ENCODE measurements around the gene PTGER2.

Gene PTGER2

DNA sequence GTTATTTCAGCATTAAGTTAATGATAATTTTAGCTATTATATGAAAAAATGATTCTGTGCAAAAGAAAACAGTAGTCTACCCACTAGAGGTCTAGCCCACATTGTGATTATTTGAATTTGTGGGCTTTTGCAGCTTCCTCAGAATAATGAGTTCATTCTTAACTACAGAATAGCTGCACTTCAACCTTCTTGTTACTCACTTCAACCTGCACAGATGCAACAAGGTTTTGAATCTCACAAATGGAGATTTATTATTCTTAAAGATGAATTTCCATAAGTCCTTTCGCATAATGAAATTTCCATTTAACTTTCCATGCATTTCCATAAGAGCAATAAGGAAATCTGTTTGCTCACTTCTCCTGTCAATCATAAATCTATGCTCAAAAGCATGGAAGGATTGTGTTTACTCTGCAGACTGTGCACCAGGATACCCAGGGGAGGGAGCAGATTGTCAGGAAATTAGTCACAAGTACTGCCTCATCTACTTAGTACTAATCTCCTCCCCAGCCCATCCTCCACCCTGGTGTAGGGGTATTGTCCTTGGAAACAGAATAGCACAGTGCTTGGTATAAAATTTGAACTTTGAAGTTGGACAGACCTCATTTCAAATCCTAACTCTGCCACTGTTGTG lies 24.1 kb downstream of the PTGER2 start:
- H3K4me3 ChIP-seq (ENCODE audit: low read depth, low read length, poor library complexity, severe bottlenecking): no peak overlapping the region
- H3K79me2 ChIP-seq (ENCODE audit: insufficient read depth, low read length): no peaks in the 10 kb centered on the region
- no peaks in the 10 kb centered on the region for H3K27me3 ChIP-seq (ENCODE audit: insufficient read depth, low read length)
- no peaks in the 10 kb centered on the region for H3F3A ChIP-seq (ENCODE audit: insufficient read depth, low read length)
- no peak overlapping the region for H3K27ac ChIP-seq (ENCODE audit: low read depth, low read length, poor library complexity, severe bottlenecking)
- no peaks in the 10 kb centered on the region for H3K9me3 ChIP-seq (ENCODE audit: low read length)
- H3K36me3 ChIP-seq (ENCODE audit: insufficient read depth, low read length): no peaks in the 10 kb centered on the region
- H3K9ac ChIP-seq (ENCODE audit: low read length): no peak overlapping the region
- TF ChIP-seq, protein P1, sequence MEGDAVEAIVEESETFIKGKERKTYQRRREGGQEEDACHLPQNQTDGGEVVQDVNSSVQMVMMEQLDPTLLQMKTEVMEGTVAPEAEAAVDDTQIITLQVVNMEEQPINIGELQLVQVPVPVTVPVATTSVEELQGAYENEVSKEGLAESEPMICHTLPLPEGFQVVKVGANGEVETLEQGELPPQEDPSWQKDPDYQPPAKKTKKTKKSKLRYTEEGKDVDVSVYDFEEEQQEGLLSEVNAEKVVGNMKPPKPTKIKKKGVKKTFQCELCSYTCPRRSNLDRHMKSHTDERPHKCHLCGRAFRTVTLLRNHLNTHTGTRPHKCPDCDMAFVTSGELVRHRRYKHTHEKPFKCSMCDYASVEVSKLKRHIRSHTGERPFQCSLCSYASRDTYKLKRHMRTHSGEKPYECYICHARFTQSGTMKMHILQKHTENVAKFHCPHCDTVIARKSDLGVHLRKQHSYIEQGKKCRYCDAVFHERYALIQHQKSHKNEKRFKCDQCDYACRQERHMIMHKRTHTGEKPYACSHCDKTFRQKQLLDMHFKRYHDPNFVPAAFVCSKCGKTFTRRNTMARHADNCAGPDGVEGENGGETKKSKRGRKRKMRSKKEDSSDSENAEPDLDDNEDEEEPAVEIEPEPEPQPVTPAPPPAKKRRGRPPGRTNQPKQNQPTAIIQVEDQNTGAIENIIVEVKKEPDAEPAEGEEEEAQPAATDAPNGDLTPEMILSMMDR (IDR thresholded peaks at IDR 0.05; ENCODE audit: low read length): no peak
- no peak for TF ChIP-seq EZH2 (IDR thresholded peaks at IDR 0.05; ENCODE audit: borderline replicate concordance, low read length)
- H4K20me1 ChIP-seq (ENCODE audit: insufficient read depth, low read length): no peaks in the 10 kb centered on the region
- no peak overlapping the region for H3K4me2 ChIP-seq (ENCODE audit: low read length)
- no peaks in the 10 kb centered on the region for H3K9me2 ChIP-seq (ENCODE audit: low read depth, low read length)
- H3K4me1 ChIP-seq (ENCODE audit: insufficient read depth, low read length, severe bottlenecking): no peaks in the 10 kb centered on the region
- H2AFZ ChIP-seq (ENCODE audit: low read length): no peak overlapping the region

DNA sequence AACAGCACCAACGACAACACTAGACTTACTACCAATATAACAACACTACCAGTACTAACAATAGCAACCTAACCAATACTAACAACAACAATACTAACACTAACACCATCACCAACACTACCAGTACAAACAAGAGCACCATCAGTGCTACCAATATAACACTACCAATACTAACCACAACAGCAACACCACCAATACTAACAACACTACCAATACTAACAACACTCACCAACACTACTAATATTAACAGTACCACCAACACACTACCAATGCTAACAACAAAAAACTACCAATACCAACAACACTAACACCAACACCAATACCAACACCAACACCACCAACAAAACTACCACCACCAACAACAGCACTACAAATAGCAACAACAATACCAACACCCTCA lies 25.1 kb downstream of the PTGER2 start:
- no peaks in the 10 kb centered on the region for H3K9me2 ChIP-seq (ENCODE audit: low read depth, low read length)
- no peak overlapping the region for H3K27ac ChIP-seq (ENCODE audit: low read depth, low read length, poor library complexity, severe bottlenecking)
- H3K27me3 ChIP-seq (ENCODE audit: insufficient read depth, low read length): no peaks in the 10 kb centered on the region
- no peak overlapping the region for H2AFZ ChIP-seq (ENCODE audit: low read length)
- no peaks in the 10 kb centered on the region for H3K36me3 ChIP-seq (ENCODE audit: insufficient read depth, low read length)
- no peak overlapping the region for H3K4me3 ChIP-seq (ENCODE audit: low read depth, low read length, poor library complexity, severe bottlenecking)
- no peaks in the 10 kb centered on the region for H3F3A ChIP-seq (ENCODE audit: insufficient read depth, low read length)
- H3K9me3 ChIP-seq (ENCODE audit: low read length): no peaks in the 10 kb centered on the region
- TF ChIP-seq EZH2 (IDR thresholded peaks at IDR 0.05; ENCODE audit: borderline replicate concordance, low read length): no peak
- TF ChIP-seq, protein P1 (IDR thresholded peaks at IDR 0.05; ENCODE audit: low read length): no peak
- H4K20me1 ChIP-seq (ENCODE audit: insufficient read depth, low read length): no peaks in the 10 kb centered on the region
- no peak overlapping the region for H3K4me2 ChIP-seq (ENCODE audit: low read length)
- H3K4me1 ChIP-seq (ENCODE audit: insufficient read depth, low read length, severe bottlenecking): no peaks in the 10 kb centered on the region
- no peak overlapping the region for H3K9ac ChIP-seq (ENCODE audit: low read length)
- H3K79me2 ChIP-seq (ENCODE audit: insufficient read depth, low read length): no peaks in the 10 kb centered on the region

DNA sequence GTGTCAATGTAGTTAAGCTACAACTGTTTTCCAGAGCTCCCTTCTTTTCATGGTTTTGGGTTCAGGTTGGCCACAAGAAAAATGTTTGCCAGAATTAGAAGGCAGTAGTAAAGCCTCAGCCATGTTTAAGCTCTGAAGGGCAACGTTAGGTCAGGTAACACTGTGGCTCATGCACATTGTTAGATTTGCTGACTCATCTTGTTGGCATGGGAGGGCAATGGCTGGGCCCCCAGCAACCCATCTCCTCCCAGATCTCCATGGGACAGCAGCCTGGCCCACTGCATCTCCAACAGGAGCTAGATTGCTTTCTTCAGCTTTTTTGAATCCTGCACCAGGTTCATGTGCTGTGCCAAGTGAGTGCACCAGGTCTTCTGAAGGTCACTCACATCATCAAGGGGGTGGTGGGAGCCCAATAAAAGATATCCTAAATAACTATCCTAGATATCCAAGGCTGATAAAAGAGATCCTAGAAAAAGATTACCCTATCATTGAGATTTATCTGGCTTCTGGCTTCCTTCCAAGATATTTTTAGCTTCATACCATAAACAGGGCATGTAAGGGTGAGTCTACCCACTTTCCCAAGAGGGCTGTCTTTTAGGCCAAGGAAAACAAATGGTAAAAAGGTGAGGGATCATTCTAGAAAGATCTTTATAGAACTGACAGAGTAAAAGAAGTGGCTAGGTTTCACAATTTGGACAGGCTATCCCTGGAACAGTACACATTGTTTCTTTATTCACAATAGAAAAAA lies 28.9 kb downstream of the PTGER2 start:
- Histone ChIP-seq H3F3A (ENCODE audit: insufficient read depth, low read length) (no peaks in the 10 kb centered on the region), H3K4me2 (ENCODE audit: low read length) (no peak overlapping the region), H3K9me2 (ENCODE audit: low read depth, low read length) (no peaks in the 10 kb centered on the region), H3K4me3 (ENCODE audit: low read depth, low read length, poor library complexity, severe bottlenecking) (no peak overlapping the region), H2AFZ (ENCODE audit: low read length) (no peak overlapping the region), H3K36me3 (ENCODE audit: insufficient read depth, low read length) (no peaks in the 10 kb centered on the region), H3K79me2 (ENCODE audit: insufficient read depth, low read length) (no peaks in the 10 kb centered on the region), H4K20me1 (ENCODE audit: insufficient read depth, low read length) (no peaks in the 10 kb centered on the region), H3K27ac (ENCODE audit: low read depth, low read length, poor library complexity, severe bottlenecking) (no peak overlapping the region), H3K27me3 (ENCODE audit: insufficient read depth, low read length) (no peaks in the 10 kb centered on the region), H3K9ac (ENCODE audit: low read length) (no peak overlapping the region), H3K4me1 (ENCODE audit: insufficient read depth, low read length, severe bottlenecking) (no peaks in the 10 kb centered on the region), H3K9me3 (ENCODE audit: low read length) (no peaks in the 10 kb centered on the region)
- TF ChIP-seq, protein P1 (IDR thresholded peaks at IDR 0.05; ENCODE audit: low read length): no peak
- no peak for TF ChIP-seq EZH2 (IDR thresholded peaks at IDR 0.05; ENCODE audit: borderline replicate concordance, low read length)
